Epidermal melanocyte (primary cell): ENCODE data around the gene HRH1.

Experiments used
- DNase-seq: peaks from one replicate; pipeline ENCODE4 v3.0.0; 2011; ENCODE audit warnings: low spot score; ENCODE audit not compliant: insufficient read length

Gene HRH1

GRCh38 chr3:11276901-11277300, 122.6 kb downstream of the HRH1 start:
- no peak for DNase-seq

GRCh38 chr3:11282250-11283138, 128.2 kb downstream of the HRH1 start:
- DNase-seq: peak; percentile 40

GRCh38 chr3:11283139-11283475, 128.8 kb downstream of the HRH1 start:
- DNase-seq: no peak

- no peak for DNase-seq
These were observed 129.7 kb downstream of the HRH1 start for GRCh38 chr3:11284011-11284410.

GRCh38 chr3:11285471-11285870, 131.2 kb downstream of the HRH1 start:
- no peak for DNase-seq

- DNase-seq: no peak
These were observed 133.1 kb downstream of the HRH1 start for GRCh38 chr3:11287404-11287803.

- DNase-seq: no peak
These were observed 133.8 kb downstream of the HRH1 start for GRCh38 chr3:11288021-11288491.

GRCh38 chr3:11288786-11289637, 134.7 kb downstream of the HRH1 start:
- DNase-seq: peak; percentile 51

GRCh38 chr3:11289864-11290263, 135.6 kb downstream of the HRH1 start:
- DNase-seq: no peak

GRCh38 chr3:11290743-11291680, 136.7 kb downstream of the HRH1 start:
- DNase-seq: no peak

GRCh38 chr3:11291808-11292207, 137.5 kb downstream of the HRH1 start:
- no peak for DNase-seq

GRCh38 chr3:11297126-11297525, 142.8 kb downstream of the HRH1 start:
- no peak for DNase-seq

- DNase-seq: no peak
These were observed 146.7 kb downstream of the HRH1 start for GRCh38 chr3:11300970-11301369.

GRCh38 chr3:11302444-11302843, 148.2 kb downstream of the HRH1 start:
- DNase-seq: no peak

GRCh38 chr3:11304175-11304574, 149.9 kb downstream of the HRH1 start:
- DNase-seq: no peak

GRCh38 chr3:11305509-11305908, 151.2 kb downstream of the HRH1 start:
- no peak for DNase-seq

- no peak for DNase-seq
These were observed 152.7 kb downstream of the HRH1 start for GRCh38 chr3:11306817-11307589.

- no peak for DNase-seq
These were observed 153.6 kb downstream of the HRH1 start for GRCh38 chr3:11307830-11308432.

- DNase-seq: no peak
These were observed 156.0 kb downstream of the HRH1 start for GRCh38 chr3:11310258-11310657.

GRCh38 chr3:11312166-11312565, 157.9 kb downstream of the HRH1 start:
- no peak for DNase-seq
